Stimulated activated CD4-positive, alpha-beta T cell treated with anti-CD3 and anti-CD28 coated beads, TNF-alpha, amount 100 ng/mL, for 4 hours (primary cell): ENCODE results near the gene CACNG5.

Source experiments
- DNase-seq, 3 experiments: peaks; one replicate each; pipeline ENCODE4 v3.0.0-alpha.2; 2020; ENCODE audit warnings: low read depth in 3 of 3

The CACNG5 gene

GRCh38 chr17:66834919-66835454, at the start of gene CACNG5:
Gene CACNG5 (plus strand): TSS chr17:66835117. CDS start chr17:66877333, 42,216 bp downstream.
- DNase-seq: no peak

- DNase-seq: no peak
Measured at GRCh38 chr17:66786107-66786506, 48.8 kb upstream of the CACNG5 start.

GRCh38 chr17:66787914-66788313, 47.0 kb upstream of the CACNG5 start:
- DNase-seq: no peak

GRCh38 chr17:66789093-66789492, 45.8 kb upstream of the CACNG5 start:
- DNase-seq: no peak

- no peak for DNase-seq
Measured at GRCh38 chr17:66789961-66790437, 44.9 kb upstream of the CACNG5 start.

- DNase-seq: no peak
Measured at GRCh38 chr17:66790501-66791061, 44.3 kb upstream of the CACNG5 start.

GRCh38 chr17:66791347-66791746, 43.6 kb upstream of the CACNG5 start:
- no peak for DNase-seq

- no peak for DNase-seq
Measured at GRCh38 chr17:66793814-66794213, 41.1 kb upstream of the CACNG5 start.

GRCh38 chr17:66795486-66795885, 39.4 kb upstream of the CACNG5 start:
- DNase-seq: no peak

- DNase-seq: no peak
Measured at GRCh38 chr17:66799849-66800537, 34.9 kb upstream of the CACNG5 start.

- DNase-seq: no peak
Measured at GRCh38 chr17:66803474-66803951, 31.4 kb upstream of the CACNG5 start.

- no peak for DNase-seq
Measured at GRCh38 chr17:66805567-66805966, 29.4 kb upstream of the CACNG5 start.

GRCh38 chr17:66807182-66807581, 27.7 kb upstream of the CACNG5 start:
- DNase-seq: no peak

GRCh38 chr17:66809408-66809807, 25.5 kb upstream of the CACNG5 start:
- no peak for DNase-seq

GRCh38 chr17:66810951-66811682, 23.8 kb upstream of the CACNG5 start:
- no peak for DNase-seq

- DNase-seq: no peak
Measured at GRCh38 chr17:66811683-66812054, 23.2 kb upstream of the CACNG5 start.

- no peak for DNase-seq
Measured at GRCh38 chr17:66812571-66812970, 22.3 kb upstream of the CACNG5 start.

GRCh38 chr17:66813296-66813695, 21.6 kb upstream of the CACNG5 start:
- DNase-seq: no peak

- DNase-seq: no peak
Measured at GRCh38 chr17:66814026-66814425, 20.9 kb upstream of the CACNG5 start.

GRCh38 chr17:66814570-66814969, 20.3 kb upstream of the CACNG5 start:
- no peak for DNase-seq

- DNase-seq: no peak
Measured at GRCh38 chr17:66817750-66818149, 17.2 kb upstream of the CACNG5 start.

- DNase-seq: no peak
Measured at GRCh38 chr17:66819466-66819865, 15.5 kb upstream of the CACNG5 start.

GRCh38 chr17:66822009-66822408, 12.9 kb upstream of the CACNG5 start:
- no peak for DNase-seq
